Measurements from ENCODE around the gene CDKN2AIPNL. TPM values are rescaled to one million over a fixed set of nuclear protein-coding genes. Genes with fewer than 3 reads are reported as not detected.

Gene CDKN2AIPNL, protein sequence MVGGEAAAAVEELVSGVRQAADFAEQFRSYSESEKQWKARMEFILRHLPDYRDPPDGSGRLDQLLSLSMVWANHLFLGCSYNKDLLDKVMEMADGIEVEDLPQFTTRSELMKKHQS
- 50.2 and 54.7 TPM in 2 replicates for total RNA-seq (2014; rRNA removed; shearing (Covaris generic))
- 31.2 and 46.1 TPM in 2 replicates for polyA plus RNA-seq (2014; cell fraction: nucleus; rRNA removed)

DNA sequence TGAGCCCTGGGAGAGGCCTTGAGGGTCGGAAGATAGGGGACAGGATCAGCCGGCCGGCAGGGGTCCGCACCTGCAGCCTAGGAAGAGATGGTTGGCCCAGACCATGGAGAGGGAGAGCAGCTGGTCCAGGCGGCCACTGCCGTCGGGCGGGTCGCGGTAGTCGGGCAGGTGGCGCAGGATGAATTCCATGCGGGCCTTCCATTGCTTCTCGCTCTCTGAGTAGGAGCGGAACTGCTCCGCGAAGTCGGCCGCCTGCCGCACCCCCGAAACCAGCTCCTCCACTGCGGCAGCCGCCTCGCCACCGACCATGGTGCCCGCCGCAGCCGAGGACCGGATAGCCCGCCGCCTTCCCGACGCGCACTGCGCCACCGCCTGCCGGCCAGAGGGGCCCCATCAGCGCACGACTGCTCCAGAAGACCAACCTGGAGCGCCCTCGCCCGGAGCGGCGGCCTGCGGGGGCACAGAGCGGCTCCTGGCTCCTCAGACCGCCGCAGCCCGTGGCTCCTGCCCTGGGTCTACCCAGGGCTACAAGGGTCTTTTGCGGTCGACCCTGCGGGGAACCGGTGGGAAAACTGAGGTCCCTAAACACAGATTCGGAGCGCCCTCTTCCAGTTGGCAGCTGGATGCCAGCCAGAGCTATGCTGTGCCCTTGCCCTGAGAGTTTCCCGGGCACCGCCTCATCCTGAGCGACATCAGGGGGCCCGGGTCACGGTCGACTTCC, at the start of gene CDKN2AIPNL:
Gene CDKN2AIPNL, minus strand, starts transcription at position 336 of the 721 bp plus-strand sequence. Its CDS starts 27 bp downstream, at position 309.
- peak; percentile 87 for DNase-seq (ENCODE audit: extremely low read depth, low read depth)

DNA sequence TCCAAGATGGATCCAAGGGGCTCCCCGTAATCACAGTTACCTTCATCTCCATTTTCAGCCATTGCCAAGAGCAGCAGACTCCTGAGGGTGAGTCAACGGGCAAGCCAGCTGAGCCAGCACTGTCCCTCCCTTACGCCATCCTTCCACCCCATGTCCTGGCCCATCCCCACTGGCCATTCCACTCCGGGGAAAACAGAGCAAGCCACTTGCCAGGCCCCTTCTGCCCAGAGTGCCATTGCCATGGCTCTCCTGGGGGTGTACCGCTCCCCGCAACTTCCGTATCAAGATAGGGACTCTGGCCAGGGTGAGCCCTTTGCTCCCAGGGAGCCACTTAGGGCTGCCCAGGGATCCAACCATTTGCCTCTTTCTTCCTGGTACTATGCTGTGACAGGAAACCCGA, 48.9 kb upstream of the CDKN2AIPNL start:
- DNase-seq (ENCODE audit: extremely low read depth, low read depth) = no peak

DNA sequence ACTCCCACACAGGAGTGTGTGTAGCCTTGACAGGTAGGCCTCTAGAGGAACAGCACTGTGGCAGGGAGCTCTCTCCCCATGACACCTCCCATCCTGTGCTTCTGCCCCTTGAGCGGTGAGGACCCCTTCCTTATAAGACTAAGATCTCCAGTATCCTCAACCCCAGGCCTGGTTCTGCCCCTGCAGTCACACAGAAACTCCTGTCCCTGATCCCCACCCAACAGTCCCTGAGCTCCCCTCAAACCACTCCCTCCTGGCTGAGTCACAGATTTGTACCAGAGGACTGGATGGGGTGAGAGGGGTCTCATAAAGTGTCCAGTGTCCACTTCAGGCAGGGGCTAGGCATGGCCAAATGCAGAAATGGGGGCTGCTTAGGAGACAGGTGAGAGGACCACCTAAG, 47.8 kb upstream of the CDKN2AIPNL start:
- no peak for DNase-seq (ENCODE audit: extremely low read depth, low read depth)

DNA sequence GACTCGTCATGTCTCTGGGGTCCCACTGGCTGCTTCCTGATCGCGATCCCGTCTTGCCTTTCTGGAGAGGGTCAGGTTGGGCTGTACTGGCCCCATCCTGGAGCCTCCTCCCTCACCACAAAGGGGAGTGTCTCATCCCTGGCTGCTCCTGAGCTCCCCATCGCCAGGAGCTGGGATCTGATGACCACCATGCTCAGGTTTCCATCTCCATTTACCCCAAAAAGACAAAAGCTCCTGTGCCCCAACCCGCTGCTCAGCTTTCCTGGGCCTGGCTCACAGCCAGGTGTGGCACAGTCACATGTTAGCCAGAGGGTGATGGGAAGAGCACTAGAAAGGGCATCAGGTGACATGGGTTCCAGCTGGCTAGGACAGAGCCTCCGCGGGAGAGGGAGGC, 47.3 kb upstream of the CDKN2AIPNL start:
- DNase-seq (ENCODE audit: extremely low read depth, low read depth) = no peak

DNA sequence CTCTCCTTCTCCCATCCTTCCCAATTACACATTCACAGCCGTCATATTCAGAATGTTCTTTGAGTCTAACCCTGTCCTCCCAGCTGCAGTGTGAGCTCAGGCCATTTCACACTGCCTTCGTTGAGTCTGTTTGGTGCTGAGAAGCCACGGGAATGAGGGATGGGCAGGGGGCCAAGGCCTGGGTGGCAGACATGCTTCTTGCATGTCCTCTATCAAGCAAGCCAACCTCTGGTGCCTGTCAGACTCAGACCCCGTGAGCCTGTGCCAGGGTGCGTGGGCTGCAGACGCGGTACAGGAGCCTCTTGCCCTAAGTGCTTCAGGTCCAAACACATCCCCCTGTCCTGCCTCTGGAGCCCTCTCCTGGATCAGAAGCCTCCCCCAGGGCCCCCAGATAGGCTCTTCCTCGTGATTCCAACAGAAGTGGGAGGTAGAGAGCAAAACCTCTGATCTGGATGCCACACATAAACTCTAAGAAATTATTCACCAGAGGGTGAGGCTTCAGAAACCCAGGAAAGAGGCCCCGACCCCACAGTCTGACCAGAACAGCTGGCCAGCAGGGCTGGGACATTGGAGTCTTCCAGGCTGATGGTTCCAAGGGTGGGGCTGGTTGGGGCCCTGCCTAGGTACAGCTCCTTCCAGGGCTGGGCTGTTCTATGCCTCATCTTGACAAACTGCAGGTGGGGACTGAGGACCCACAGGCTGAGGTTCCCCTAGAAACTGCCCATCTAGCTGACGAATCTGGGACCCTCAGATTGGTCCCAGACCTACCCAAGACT, 46.7 kb upstream of the CDKN2AIPNL start:
- no peak for DNase-seq (ENCODE audit: extremely low read depth, low read depth)

DNA sequence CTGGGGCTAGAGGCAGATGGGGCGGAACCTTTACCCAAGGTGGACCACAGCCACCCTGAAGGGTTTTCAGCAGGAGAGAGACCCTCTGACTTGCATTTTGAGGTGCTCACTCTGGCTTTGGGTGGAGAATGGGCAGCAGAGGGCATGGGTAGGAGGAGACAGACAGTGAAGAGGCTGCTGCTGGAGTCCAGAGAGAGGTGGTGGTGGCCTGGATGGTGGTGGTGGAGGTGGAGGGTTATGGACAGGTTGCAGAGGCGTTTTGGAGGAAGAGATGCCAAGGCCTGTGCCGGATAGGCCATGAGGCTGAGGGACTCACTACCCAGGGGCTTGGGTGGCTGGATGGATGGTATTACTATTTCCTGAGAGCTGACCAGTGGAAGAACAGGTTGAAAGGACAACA, 46.1 kb upstream of the CDKN2AIPNL start:
- DNase-seq (ENCODE audit: extremely low read depth, low read depth) = no peak

DNA sequence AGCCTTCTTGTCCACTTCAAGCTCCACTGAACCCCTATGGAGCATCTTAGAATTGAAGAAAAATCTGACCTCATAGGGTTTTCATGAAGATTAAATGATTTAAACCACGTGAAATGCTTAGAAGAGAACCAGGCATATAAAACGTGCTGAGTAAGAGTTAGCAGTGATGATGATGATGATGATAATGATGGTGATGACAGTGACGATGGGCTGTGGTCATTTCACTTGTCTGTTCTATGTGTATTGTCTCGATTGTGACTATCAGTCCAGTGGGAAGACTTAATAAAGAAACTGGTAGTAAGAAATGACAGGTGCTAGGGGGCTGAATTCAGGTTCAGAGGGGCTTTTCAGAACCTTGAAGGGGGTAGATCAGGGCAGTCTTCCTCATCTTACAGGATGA, 45.1 kb upstream of the CDKN2AIPNL start:
- no peak for DNase-seq (ENCODE audit: extremely low read depth, low read depth)

DNA sequence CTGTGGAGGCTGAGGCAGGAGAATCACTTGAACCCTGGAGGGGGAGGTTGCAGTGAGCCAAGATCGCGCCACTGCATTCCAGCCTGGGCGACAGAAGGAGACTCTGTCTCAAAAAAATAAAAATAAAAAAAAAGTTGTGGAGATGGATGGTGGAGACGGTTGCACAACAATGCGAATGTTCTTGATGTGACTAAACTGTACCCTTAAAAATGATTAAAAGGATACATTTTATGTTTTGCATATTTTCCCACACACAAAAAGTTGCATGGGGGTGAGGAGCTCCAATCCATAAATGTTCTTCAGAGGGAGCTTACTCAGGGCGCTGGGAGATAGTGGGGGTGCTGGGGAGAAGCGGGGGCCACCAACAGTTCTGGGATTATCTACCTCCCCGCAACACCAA, 43.8 kb upstream of the CDKN2AIPNL start:
- DNase-seq (ENCODE audit: extremely low read depth, low read depth) = no peak

DNA sequence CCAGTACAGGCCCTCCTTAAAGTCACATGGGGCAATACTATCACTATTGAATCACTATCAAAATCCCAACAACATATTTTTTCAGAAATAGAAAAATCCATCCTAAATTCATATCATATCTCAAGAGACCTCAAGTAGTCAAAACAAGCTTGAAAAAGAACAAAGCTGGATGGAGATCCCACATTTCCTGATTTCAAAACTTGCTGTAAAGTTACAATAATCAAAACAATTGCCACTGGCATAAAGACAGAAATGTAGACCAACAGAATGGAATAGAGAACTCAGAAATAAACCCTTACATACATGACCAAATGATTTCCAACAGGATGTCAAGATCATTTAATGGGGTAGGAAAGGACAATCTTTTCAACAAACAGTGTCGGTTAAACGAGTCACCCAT, 41.3 kb upstream of the CDKN2AIPNL start:
- no peak for DNase-seq (ENCODE audit: extremely low read depth, low read depth)

DNA sequence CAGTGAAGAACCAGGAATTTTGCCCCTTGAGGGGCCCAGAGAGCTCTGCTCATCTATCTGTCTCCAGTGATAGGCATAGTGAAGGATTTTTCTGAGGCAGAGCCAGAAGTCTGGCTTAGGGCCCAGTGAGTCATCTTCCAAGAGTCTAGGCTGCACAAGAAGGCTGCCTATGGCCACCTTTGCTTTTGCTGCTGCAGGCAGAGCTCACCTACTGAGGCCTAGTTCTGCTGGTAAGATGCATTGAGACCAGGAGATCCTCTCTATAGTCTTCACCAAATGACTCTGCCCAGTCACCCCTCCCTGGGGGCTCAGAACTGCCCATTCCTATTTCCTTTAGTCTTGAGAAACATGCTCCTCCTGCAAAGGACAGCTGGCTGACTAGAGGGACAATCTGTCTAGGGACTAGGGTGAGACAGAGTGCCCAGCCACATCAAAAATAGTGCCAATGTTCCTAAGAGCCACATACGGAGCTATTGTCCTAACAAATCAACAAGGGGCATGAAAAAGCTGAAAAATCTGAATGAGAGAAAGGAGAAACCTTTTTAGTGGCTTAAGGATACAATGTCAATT, 40.3 kb upstream of the CDKN2AIPNL start:
- DNase-seq (ENCODE audit: extremely low read depth, low read depth) = peak; percentile 41

DNA sequence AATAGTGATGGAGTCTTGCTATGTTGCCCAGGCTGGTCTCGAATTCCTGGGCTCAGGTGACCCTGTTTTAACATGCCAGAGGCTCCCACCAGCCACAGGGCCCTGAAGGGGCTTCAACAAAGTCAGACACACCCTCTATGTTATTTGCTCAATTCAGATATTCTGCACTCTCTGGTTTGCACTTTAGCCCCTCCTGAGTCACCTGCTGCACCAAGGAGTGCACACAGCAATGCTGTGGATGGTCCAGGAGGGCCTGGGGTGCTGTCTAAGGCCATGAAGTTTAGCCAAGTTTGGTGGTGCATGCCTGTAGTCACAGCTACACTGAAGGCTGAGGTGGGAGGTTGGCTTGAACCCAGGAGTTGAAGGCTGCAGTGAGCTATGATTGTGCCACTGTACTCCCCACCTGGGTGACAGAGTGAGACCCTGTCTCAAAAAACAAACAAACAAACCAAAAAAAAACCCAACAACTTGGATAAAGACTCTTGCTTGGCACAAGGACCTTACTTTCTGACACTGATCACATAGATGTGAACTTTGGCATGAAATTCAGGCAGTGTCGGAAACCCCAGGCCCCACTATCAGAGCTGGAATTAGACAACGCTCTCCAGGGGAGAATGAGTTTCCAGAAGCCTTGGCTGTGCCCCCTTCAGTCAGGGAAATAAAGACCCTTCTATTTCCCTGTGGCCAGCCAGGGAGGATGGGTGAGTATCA, 39.7 kb upstream of the CDKN2AIPNL start:
- DNase-seq (ENCODE audit: extremely low read depth, low read depth) = no peak

DNA sequence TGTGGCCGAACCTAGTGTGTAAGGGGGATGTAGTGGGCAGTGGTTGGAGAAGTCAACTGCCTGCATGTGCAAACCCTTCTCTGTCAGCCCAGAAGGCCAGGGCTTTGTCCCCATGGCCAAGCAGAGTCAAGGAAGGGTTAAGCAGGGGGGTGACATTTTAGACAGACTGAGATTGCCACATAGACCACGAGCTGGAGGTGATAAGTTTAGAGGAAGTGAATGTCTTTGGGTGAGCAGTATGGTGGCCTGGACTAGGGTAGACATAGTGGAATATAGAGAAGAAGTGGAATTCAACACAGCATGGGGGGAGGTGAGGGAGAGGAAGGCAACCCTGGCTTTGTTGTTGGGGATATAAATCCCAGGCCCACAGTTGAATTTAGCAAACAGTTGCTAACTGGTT, 38.7 kb upstream of the CDKN2AIPNL start:
- DNase-seq (ENCODE audit: extremely low read depth, low read depth) = no peak

DNA sequence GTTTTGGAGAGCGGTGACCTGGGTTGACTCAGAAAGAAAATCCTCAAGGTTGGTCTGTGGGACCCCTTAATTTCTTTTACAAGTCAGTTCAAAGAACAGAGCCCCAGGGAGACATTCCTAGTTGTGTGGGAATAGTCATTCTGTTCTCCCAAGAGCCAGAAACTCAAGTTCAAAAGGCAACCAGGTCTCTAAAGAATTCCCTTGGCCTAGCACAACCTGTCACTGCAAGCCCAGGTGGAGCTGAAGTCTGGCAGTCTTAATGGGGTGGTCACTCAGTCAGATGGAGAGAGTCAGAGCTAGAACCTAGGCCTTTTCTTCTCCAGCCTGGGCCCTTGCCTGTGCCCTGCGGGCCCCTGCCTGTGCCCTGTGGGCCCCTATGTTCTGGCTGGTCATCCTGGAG, 37.5 kb upstream of the CDKN2AIPNL start:
- no peak for DNase-seq (ENCODE audit: extremely low read depth, low read depth)

DNA sequence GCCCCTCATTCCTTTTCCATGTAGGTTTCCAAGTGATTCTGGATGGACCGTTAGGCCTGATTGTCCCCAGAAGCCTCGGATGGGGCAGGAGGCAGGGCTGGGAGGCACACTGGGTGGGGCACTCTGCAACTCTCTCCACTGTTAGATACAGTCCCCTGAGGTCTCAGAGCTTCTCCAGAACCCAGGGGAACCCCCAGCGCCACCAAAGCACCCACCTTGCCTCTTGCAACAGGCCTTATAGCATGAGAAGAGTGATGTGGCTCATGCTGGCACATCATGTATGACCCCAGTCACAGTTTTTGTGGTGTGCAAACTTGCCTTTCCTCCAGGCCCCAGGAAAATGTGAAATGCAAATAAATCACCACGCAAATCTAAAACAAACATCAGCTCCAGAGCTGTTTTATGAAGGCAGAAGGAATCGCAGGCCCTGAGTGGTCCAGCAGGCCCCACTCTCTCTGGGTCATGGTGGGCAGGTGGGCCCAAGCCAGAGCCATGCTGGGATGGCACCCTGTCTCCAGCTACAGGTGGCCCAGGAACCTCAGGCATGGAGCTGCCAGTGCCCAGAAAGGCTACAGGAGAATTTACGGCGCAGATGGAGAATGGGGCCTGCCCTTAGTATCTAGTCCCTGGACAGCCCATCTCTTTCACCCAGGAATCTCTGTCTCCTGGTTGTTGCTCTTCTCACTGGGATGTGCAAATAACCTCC, 36.3 kb upstream of the CDKN2AIPNL start:
- no peak for DNase-seq (ENCODE audit: extremely low read depth, low read depth)

DNA sequence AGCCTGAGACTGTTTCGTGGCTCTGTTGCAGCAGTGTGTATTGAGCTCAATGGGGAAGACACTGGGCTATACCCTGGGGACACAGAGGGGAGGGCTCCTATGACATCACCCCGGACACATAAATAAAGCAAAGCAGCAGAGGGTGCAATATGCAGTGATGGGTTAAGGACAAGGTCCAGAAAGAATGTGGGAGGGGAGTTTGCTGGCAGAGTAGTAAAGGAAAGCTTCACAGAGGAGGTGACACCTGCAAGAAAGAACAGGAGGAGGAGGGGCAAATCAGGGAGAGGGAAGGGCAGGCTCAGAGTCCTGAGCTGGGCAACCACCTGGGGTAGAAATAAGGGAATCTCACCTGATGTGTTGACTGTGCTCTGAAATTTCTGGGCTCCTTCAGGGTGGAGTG, 35.3 kb upstream of the CDKN2AIPNL start:
- no peak for DNase-seq (ENCODE audit: extremely low read depth, low read depth)

DNA sequence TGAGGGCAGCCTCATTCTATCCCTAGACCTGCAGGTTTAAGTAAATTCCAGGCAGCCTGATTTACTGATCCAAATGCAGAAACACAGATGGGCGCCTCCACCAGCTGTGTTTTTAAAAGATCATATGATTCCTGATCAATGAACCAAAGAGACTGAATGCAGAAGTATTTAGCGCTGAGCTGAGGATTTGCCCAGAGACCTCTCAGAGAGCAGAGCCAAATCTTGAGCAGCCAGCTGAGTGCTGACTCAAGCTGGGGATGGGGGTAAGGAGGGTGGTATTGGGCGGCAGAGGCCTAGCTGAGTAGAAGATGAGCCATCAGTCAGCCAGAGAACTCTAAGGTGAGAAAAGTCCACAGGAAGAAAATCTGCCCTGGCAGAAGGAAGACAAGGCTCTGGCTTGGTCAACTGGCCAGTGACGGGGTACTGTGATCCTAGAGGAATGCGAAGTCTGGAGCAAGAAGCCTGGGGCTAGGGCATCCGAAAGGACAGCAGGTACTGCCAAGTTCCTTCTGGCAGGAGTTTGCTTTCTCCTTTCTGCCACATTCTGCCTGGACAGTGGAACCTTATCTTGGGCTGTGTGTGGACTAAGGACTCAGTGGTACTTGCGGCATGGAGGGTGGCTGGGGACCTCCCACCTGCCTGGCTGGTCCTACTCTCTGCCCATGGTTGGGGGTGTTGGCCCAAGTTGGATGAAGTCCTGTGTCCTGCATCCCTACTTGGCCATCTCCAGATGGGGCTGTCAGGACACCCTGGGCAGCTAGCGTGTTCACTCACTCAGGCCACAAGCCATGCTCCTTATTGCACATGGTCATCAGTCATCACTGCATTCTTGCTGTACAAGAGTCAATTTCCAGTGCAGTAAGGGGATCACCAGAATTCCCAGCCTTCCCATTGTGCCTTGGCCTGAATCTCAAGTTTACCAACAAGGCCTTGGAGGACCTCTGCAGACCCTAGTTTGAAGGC, 34.5 kb upstream of the CDKN2AIPNL start:
- DNase-seq (ENCODE audit: extremely low read depth, low read depth) = no peak

DNA sequence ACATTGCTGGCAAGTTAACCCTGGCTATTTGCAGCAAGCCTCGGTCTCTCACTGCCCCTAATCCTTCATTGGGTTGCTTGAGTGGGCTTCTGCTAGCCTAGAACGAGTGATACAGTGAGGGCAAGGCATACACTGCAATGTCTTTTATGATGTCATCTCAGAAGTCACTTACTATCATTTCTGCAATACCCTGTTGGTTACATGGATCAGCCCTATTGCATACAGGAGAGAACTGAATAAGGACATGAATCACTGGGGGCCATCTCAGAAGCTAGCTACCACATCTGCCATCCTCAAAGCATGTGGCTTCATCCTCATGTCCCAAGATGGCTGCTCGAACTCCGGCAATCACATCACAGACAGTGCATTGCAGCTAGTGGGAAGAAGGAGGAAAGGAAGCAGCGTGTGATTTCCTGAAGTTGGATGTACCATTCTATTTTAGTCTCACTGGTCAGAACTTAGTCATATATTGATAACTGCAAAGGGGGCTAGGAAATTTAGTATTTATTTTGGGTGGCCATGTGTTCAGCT, 33.3 kb upstream of the CDKN2AIPNL start:
- DNase-seq (ENCODE audit: extremely low read depth, low read depth) = no peak

DNA sequence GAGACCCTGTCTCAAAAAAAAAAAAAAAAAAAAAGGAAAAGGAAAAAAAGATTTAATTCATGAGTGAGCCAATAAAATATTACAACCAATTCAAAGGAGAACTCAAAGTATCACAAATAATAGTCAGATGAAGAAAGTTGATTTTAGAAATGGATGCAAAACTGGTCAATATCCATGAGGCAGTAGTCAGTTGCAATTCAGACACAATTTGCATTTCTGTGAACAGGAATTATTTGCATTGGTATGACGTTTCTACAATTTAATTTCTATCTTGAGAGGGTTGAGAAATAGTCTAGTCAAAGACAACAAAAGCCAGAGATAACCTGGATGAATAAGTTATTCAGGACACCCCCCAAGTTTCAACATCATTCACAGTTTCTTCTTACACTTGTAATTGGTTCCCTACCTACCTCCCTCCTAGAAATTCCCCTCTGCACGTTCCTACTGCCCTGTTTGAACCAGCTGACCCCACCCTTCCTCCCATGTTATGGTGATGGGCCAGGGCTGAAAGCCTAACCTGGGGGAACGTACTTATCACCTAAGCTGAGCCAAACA, 28.6 kb upstream of the CDKN2AIPNL start:
- DNase-seq (ENCODE audit: extremely low read depth, low read depth) = no peak
